Trophoblast cell (in vitro differentiated cells and primary cell): ENCODE measurements around the gene ANXA10. TPM values are rescaled to one million over a fixed set of nuclear protein-coding genes. Genes with fewer than 3 reads are reported as not detected.

Experiments
- DNase-seq, 2 donors: peaks; one replicate each; pipeline ENCODE4 v3.0.0-alpha.2; 2016
- H2AFZ ChIP-seq: 2 replicates; pipeline ENCODE4 v1.6.1; 2013; ENCODE audit warnings: low read length, moderate library complexity, mild to moderate bottlenecking; ENCODE audit not compliant: insufficient read depth, poor library complexity
- H2AK5ac ChIP-seq: 2 replicates; pipeline ENCODE4 v1.6.1; 2013; ENCODE audit warnings: mild to moderate bottlenecking, low read length
- H2BK120ac ChIP-seq: 2 replicates; pipeline ENCODE4 v1.6.1; 2013; ENCODE audit warnings: low read length, mild to moderate bottlenecking, moderate library complexity; ENCODE audit not compliant: insufficient read depth, poor library complexity
- H2BK12ac ChIP-seq: 2 replicates; pipeline ENCODE4 v1.6.1; 2013; ENCODE audit warnings: mild to moderate bottlenecking, low read length, moderate library complexity
- H2BK5ac ChIP-seq: 2 replicates; pipeline ENCODE4 v1.6.1; 2013; ENCODE audit warnings: low read length, low read depth, moderate library complexity, mild to moderate bottlenecking; ENCODE audit not compliant: poor library complexity
- H3K14ac ChIP-seq: 2 replicates; pipeline ENCODE4 v1.6.1; 2013; ENCODE audit warnings: mild to moderate bottlenecking, low read length
- H3K18ac ChIP-seq: 2 replicates; pipeline ENCODE4 v1.6.1; 2013; ENCODE audit warnings: mild to moderate bottlenecking, low read length
- H3K23ac ChIP-seq: 2 replicates; pipeline ENCODE4 v1.6.1; 2013; ENCODE audit warnings: low read length
- H3K27ac ChIP-seq: 2 replicates; pipeline ENCODE4 v1.5.1; 2013; ENCODE audit warnings: low read depth, mild to moderate bottlenecking, inconsistent platforms, low read length, moderate library complexity
- H3K27me3 ChIP-seq: 2 replicates; pipeline ENCODE4 v1.6.1; 2013; ENCODE audit warnings: inconsistent platforms, mild to moderate bottlenecking, low read length, moderate library complexity; ENCODE audit not compliant: insufficient read depth
- H3K36me3 ChIP-seq, 2 experiments: 1 replicate in 1 of 2; 2 replicates in 1 of 2; pipeline ENCODE4 v1.6.1; 2013; ENCODE audit warnings: low read length in 2 of 2, mild to moderate bottlenecking in 2 of 2, moderate library complexity in 1 of 2; ENCODE audit not compliant: insufficient read depth in 2 of 2, control insufficient read depth in 1 of 2
- H3K4ac ChIP-seq: 2 replicates; pipeline ENCODE4 v1.6.1; 2013; ENCODE audit warnings: low read depth, mild to moderate bottlenecking, low read length, moderate library complexity
- H3K4me1 ChIP-seq, 2 experiments: 1 replicate in 1 of 2; 2 replicates in 1 of 2; pipeline ENCODE4 v1.6.1; 2013; ENCODE audit warnings: low read length in 2 of 2, mild to moderate bottlenecking in 2 of 2, moderate library complexity in 1 of 2; ENCODE audit not compliant: insufficient read depth in 2 of 2, control insufficient read depth in 1 of 2
- H3K4me2 ChIP-seq: 2 replicates; pipeline ENCODE4 v1.6.1; 2013; ENCODE audit warnings: inconsistent platforms, mild to moderate bottlenecking, low read length, moderate library complexity
- H3K4me3 ChIP-seq: 2 replicates; pipeline ENCODE4 v1.5.1; 2013; ENCODE audit warnings: mild to moderate bottlenecking, low read depth, low read length, inconsistent platforms
- H3K79me1 ChIP-seq: one replicate; pipeline ENCODE4 v1.6.1; 2013; ENCODE audit warnings: low read length
- H3K79me2 ChIP-seq: 2 replicates; pipeline ENCODE4 v1.6.1; 2013; ENCODE audit warnings: low read length, mild to moderate bottlenecking; ENCODE audit not compliant: control insufficient read depth, insufficient read depth, poor library complexity
- H3K9ac ChIP-seq: 2 replicates; pipeline ENCODE4 v1.6.1; 2013; ENCODE audit warnings: mild to moderate bottlenecking, low read length
- H3K9me3 ChIP-seq: 2 replicates; pipeline ENCODE4 v1.6.1; 2013; ENCODE audit warnings: low read depth, mild to moderate bottlenecking, control low read depth, inconsistent platforms, low read length; ENCODE audit not compliant: insufficient read depth
- H4K12ac ChIP-seq: 2 replicates; pipeline ENCODE4 v1.6.1; 2013; ENCODE audit warnings: low read depth, mild to moderate bottlenecking, low read length, moderate library complexity
- H4K8ac ChIP-seq: 2 replicates; pipeline ENCODE4 v1.6.1; 2013; ENCODE audit warnings: low read depth, mild to moderate bottlenecking, low read length, moderate library complexity
- H4K91ac ChIP-seq: one replicate; pipeline ENCODE4 v1.6.1; 2013; ENCODE audit warnings: low read depth, mild to moderate bottlenecking, low read length, moderate library complexity
- WGBS: extraction: QIAGEN DNeasy Blood & Tissue Kit; methylation state at CpG from one replicate; pipeline ENCODE4 v1.1.7; 2013; ENCODE audit warnings: missing lambda C conversion rate; ENCODE audit not compliant: insufficient read length, insufficient coverage; ENCODE audit errors: extremely low coverage; 5-methylcytosine and 5-hydroxymethylcytosine counted together
- polyA plus RNA-seq: library from polyadenylated mRNA; stranded (reverse); fragments of 200-250 nt; gene quantifications from 2 replicates; pipeline ENCODE4 v1.2.3, GENCODE V29; 2013

Gene ANXA10
- polyA plus RNA-seq, result not detected in 2 replicates

GRCh38 chr4:168092176-168092712 is at the start of gene ANXA10:
ANXA10 (plus strand) TSS chr4:168092537; CDS start chr4:168092701, 164 bp downstream.
- H2BK12ac ChIP-seq, result no peak within 1 kb of the TSS
- H3K36me3 ChIP-seq, result no peaks in the 10 kb centered on the region
- no peak within 1 kb of the TSS for H3K18ac ChIP-seq
- no peak within 1 kb of the TSS for H3K4me3 ChIP-seq
- no peak within 1 kb of the TSS for H3K4me2 ChIP-seq
- no peaks in the 10 kb centered on the region for H3K4me1 ChIP-seq
- no peak within 1 kb of the TSS for H4K8ac ChIP-seq
- WGBS, result no CpG with 5 or more reads among the region's 1 CpG
- H4K91ac ChIP-seq, result no peak within 1 kb of the TSS
- no peak within 1 kb of the TSS for H4K12ac ChIP-seq
- H3K9me3 ChIP-seq, result no peaks in the 10 kb centered on the region
- no peaks in the 10 kb centered on the region for H3K27me3 ChIP-seq
- H3K79me2 ChIP-seq, result no peaks in the 10 kb centered on the region
- no peak within 1 kb of the TSS for H3K9ac ChIP-seq
- DNase-seq, result no peak
- H3K4ac ChIP-seq, result no peak within 1 kb of the TSS
- no peak within 1 kb of the TSS for H3K27ac ChIP-seq
- no peak within 1 kb of the TSS for H2BK5ac ChIP-seq
- H2AFZ ChIP-seq, result no peak within 1 kb of the TSS
- no peak within 1 kb of the TSS for H2BK120ac ChIP-seq
- H3K79me1 ChIP-seq, result no peaks in the 10 kb centered on the region
- no peak within 1 kb of the TSS for H3K23ac ChIP-seq
- H2AK5ac ChIP-seq, result no peak within 1 kb of the TSS
- H3K14ac ChIP-seq, result no peak within 1 kb of the TSS

DNA sequence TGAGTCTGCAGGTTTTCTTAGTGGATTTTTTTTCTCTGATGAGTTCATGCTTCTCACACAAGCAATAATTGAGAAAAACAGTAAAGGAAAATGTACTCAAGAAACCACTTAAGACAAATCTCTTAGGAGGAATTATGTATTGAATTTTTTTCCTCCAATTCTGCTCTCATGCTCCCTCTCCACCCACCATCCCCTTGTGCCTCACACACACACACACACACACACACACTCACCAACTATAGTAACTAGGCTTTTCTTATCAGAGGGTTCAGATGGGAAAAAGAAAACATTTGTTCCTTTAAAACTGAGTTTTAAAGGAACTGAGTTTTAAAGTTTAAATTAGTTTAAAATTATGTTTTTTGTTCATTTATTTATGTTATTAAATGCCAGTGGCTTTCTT is 47.0 kb upstream of the ANXA10 start:
- Histone ChIP-seq H2BK120ac (no peak overlapping the region), H3K4ac (no peak overlapping the region), H2BK5ac (no peak overlapping the region), H2AFZ (no peak overlapping the region), H3K79me2 (no peaks in the 10 kb centered on the region), H3K79me1 (no peaks in the 10 kb centered on the region), H3K9ac (no peak overlapping the region), H3K9me3 (peaks cover 2% of the 10 kb centered on the region), H4K12ac (no peak overlapping the region), H2BK12ac (no peak overlapping the region), H3K36me3 (no peaks in the 10 kb centered on the region), H4K8ac (no peak overlapping the region), H3K14ac (no peak overlapping the region), H3K4me2 (no peak overlapping the region), H2AK5ac (no peak overlapping the region), H3K23ac (no peak overlapping the region), H3K27ac (no peak overlapping the region), H3K27me3 (no peaks in the 10 kb centered on the region), H3K4me3 (no peak overlapping the region), H3K18ac (no peak overlapping the region), H3K4me1 (no peaks in the 10 kb centered on the region), H4K91ac (no peak overlapping the region)
- no peak for DNase-seq

DNA sequence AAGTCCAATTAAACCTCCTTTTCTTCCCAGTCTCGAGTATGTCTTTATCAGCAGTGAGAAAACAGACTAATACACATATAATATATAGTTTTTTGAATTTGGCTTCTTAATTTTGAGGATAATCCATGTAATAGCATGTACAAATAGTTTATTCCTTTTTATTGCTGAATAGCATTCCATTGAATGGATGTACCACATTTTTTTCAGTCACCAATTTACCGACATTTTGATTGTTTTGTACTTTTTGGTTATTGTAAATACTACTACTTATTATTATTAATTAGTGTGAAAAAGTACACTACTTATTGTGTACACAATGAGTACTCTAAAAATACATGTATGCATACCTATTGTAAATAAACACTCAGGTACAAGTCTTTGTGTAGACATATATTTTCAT is 42.3 kb upstream of the ANXA10 start:
- no peak overlapping the region for H2AK5ac ChIP-seq
- no peak overlapping the region for H2AFZ ChIP-seq
- no peak overlapping the region for H3K14ac ChIP-seq
- no peak overlapping the region for H4K91ac ChIP-seq
- H3K4me3 ChIP-seq, result no peak overlapping the region
- H3K36me3 ChIP-seq, result no peaks in the 10 kb centered on the region
- WGBS, result no CpG with 5 or more reads among the region's 2 CpGs
- H3K9me3 ChIP-seq, result peaks cover 2% of the 10 kb centered on the region
- H3K4ac ChIP-seq, result no peak overlapping the region
- H4K12ac ChIP-seq, result no peak overlapping the region
- H2BK12ac ChIP-seq, result no peak overlapping the region
- H3K9ac ChIP-seq, result no peak overlapping the region
- no peaks in the 10 kb centered on the region for H3K27me3 ChIP-seq
- no peak overlapping the region for H3K4me2 ChIP-seq
- H3K27ac ChIP-seq, result no peak overlapping the region
- no peak overlapping the region for H4K8ac ChIP-seq
- no peak overlapping the region for H2BK120ac ChIP-seq
- no peak overlapping the region for H3K23ac ChIP-seq
- H3K18ac ChIP-seq, result no peak overlapping the region
- no peak overlapping the region for H2BK5ac ChIP-seq
- H3K79me2 ChIP-seq, result no peaks in the 10 kb centered on the region
- H3K79me1 ChIP-seq, result no peaks in the 10 kb centered on the region
- H3K4me1 ChIP-seq, result no peaks in the 10 kb centered on the region
- no peak for DNase-seq

DNA sequence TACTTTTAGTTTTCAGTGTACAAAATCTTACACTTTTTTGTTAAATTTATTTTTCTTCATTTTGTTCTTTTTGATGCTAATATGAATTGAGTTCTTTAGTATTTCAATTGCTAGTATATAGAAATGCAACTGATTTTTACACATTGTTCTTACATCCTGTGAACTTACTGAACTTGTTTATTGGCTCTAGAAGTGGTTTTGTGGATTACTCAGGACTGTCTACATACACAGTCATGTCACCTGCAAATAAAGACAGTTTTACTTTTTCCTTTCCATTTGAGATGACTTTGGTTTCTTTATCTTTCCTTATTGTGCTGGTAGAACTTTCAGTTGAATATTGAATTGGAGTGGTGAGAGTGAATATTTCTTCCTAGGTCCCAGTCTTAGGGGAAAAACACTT is 40.8 kb upstream of the ANXA10 start:
- Histone ChIP-seq H3K79me1 (no peaks in the 10 kb centered on the region), H2AFZ (no peak overlapping the region), H4K12ac (no peak overlapping the region), H3K36me3 (no peaks in the 10 kb centered on the region), H3K14ac (no peak overlapping the region), H3K79me2 (no peaks in the 10 kb centered on the region), H2BK120ac (no peak overlapping the region), H3K4me2 (no peak overlapping the region), H2BK5ac (no peak overlapping the region), H3K27ac (no peak overlapping the region), H3K9ac (no peak overlapping the region), H3K23ac (no peak overlapping the region), H3K4ac (no peak overlapping the region), H4K8ac (no peak overlapping the region), H3K4me3 (no peak overlapping the region), H3K9me3 (peaks cover 2% of the 10 kb centered on the region), H2BK12ac (no peak overlapping the region), H4K91ac (no peak overlapping the region), H3K4me1 (no peaks in the 10 kb centered on the region), H3K18ac (no peak overlapping the region), H3K27me3 (no peaks in the 10 kb centered on the region), H2AK5ac (no peak overlapping the region)
- DNase-seq, result no peak
